Liver (tissue), 3 donors: ENCODE results near the gene CTAGE4.
"Not testable (repeated sequence)": the region's sequence is repeated elsewhere in the genome, so short reads cannot be mapped to it uniquely, and the experiment has no call there.

Source experiments
- EGR1 ChIP-seq, 2 donors: IDR thresholded peaks; 2 replicates each; pipeline ENCODE4 v1.6.1; 2016 to 2018; ENCODE audit warnings: antibody characterized with exemption in 2 of 2, low read depth in 2 of 2
- GABPA ChIP-seq, 2 donors: IDR thresholded peaks in 1 of 2; conservative IDR thresholded peaks in 1 of 2; 2 replicates each; pipeline ENCODE4 v1.6.1; 2016; ENCODE audit warnings: antibody characterized with exemption in 2 of 2, mild to moderate bottlenecking in 1 of 2, moderate library complexity in 1 of 2
- JUND ChIP-seq, 2 donors: IDR thresholded peaks; 2 replicates each; pipeline ENCODE4 v1.6.1; 2016; ENCODE audit warnings: antibody characterized with exemption in 2 of 2
- YY1 ChIP-seq: IDR thresholded peaks from 2 replicates; pipeline ENCODE4 v1.6.1; 2016; ENCODE audit warnings: antibody characterized with exemption, mild to moderate bottlenecking
- TF ChIP-seq, protein P1 (sequence below): fragments of 150-350 bp; IDR thresholded peaks from 2 replicates; pipeline ENCODE4 v1.5.1; 2017; ENCODE audit warnings: improper control_type of control experiment, low read depth, low read length; ENCODE audit not compliant: missing input control
- TF ChIP-seq, protein P2 (sequence below): IDR thresholded peaks from 2 replicates; pipeline ENCODE4 v1.6.1; 2016; ENCODE audit warnings: antibody characterized with exemption
- TF ChIP-seq, protein P3 (sequence below): IDR thresholded peaks from 2 replicates; pipeline ENCODE4 v1.6.1; 2016; ENCODE audit warnings: antibody characterized with exemption, mild to moderate bottlenecking
- donor health status: healthy.
- donor health status: healthy.

DNA sequence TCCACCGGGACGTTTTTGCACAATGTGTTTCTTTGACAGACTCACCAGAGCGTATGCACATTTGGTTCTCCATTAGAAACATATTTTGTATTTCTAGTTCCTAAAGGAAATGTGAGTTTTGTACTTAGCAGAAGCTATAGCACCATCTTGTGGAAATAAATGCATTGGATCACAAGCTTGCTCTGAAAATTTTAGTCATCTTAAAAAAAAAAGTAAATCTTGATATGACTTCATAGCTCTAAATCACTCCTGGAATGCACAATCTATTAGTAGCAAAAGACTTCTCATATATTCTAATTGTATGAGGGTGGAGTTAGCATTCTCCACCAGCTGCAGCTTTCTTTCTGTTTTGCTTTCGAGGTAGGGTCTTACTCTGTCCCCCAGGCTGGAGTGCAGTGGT lies 35.9 kb downstream of the CTAGE4 start:
- TF ChIP-seq, protein P1, sequence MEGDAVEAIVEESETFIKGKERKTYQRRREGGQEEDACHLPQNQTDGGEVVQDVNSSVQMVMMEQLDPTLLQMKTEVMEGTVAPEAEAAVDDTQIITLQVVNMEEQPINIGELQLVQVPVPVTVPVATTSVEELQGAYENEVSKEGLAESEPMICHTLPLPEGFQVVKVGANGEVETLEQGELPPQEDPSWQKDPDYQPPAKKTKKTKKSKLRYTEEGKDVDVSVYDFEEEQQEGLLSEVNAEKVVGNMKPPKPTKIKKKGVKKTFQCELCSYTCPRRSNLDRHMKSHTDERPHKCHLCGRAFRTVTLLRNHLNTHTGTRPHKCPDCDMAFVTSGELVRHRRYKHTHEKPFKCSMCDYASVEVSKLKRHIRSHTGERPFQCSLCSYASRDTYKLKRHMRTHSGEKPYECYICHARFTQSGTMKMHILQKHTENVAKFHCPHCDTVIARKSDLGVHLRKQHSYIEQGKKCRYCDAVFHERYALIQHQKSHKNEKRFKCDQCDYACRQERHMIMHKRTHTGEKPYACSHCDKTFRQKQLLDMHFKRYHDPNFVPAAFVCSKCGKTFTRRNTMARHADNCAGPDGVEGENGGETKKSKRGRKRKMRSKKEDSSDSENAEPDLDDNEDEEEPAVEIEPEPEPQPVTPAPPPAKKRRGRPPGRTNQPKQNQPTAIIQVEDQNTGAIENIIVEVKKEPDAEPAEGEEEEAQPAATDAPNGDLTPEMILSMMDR = not testable (repeated sequence)
- not testable (repeated sequence) for TF ChIP-seq YY1; GABPA (IDR thresholded peaks at IDR 0.05 in 1 of 2, conservative IDR thresholded peaks at IDR 0.05 in 1 of 2); JUND (IDR thresholded peaks at IDR 0.05); EGR1 (IDR thresholded peaks at IDR 0.05; ENCODE audit: low read depth in 2 of 2)
- TF ChIP-seq, protein P2, sequence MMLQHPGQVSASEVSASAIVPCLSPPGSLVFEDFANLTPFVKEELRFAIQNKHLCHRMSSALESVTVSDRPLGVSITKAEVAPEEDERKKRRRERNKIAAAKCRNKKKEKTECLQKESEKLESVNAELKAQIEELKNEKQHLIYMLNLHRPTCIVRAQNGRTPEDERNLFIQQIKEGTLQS = not testable (repeated sequence)
- TF ChIP-seq, protein P3, sequence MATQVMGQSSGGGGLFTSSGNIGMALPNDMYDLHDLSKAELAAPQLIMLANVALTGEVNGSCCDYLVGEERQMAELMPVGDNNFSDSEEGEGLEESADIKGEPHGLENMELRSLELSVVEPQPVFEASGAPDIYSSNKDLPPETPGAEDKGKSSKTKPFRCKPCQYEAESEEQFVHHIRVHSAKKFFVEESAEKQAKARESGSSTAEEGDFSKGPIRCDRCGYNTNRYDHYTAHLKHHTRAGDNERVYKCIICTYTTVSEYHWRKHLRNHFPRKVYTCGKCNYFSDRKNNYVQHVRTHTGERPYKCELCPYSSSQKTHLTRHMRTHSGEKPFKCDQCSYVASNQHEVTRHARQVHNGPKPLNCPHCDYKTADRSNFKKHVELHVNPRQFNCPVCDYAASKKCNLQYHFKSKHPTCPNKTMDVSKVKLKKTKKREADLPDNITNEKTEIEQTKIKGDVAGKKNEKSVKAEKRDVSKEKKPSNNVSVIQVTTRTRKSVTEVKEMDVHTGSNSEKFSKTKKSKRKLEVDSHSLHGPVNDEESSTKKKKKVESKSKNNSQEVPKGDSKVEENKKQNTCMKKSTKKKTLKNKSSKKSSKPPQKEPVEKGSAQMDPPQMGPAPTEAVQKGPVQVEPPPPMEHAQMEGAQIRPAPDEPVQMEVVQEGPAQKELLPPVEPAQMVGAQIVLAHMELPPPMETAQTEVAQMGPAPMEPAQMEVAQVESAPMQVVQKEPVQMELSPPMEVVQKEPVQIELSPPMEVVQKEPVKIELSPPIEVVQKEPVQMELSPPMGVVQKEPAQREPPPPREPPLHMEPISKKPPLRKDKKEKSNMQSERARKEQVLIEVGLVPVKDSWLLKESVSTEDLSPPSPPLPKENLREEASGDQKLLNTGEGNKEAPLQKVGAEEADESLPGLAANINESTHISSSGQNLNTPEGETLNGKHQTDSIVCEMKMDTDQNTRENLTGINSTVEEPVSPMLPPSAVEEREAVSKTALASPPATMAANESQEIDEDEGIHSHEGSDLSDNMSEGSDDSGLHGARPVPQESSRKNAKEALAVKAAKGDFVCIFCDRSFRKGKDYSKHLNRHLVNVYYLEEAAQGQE = not testable (repeated sequence)
